ENCODE results near the gene ZNF79. TPM values are rescaled to one million over a fixed set of nuclear protein-coding genes. Genes with fewer than 3 reads are reported as not detected.

ZNF79 gene
- total and polyA plus RNA-seq, 2 of the 4 experiments (the other 2 are of a cell fraction): 5.6 to 15.4 TPM

- WGBS, 2 experiments (ENCODE audit: extremely low coverage in 2 of 2, insufficient read length in 1 of 2): 0% methylated on average over 35 of the region's 71 CpGs; no CpG with 5 or more reads in 1 of the 2 experiments
- H3K4me3 ChIP-seq (ENCODE audit: insufficient read depth, low read depth, low read length): peak within 1 kb of the TSS; percentile 83
- H3K9me3 ChIP-seq (ENCODE audit: control insufficient read depth, insufficient read depth, low read length): no peaks in the 10 kb centered on the region
- H3K27me3 ChIP-seq (ENCODE audit: control insufficient read depth, insufficient read depth, low read length): no peaks in the 10 kb centered on the region
- ATAC-seq (ENCODE audit: low read depth) (peak; percentile 60), DNase-seq (peak; percentile 94)
- intact Hi-C loops (cut with micrococcal nuclease): loop anchor here (5.0 kb wide), 1 partner anchor 136 kb away; no protein-coding TSS in a partner anchor
- H3K14ac ChIP-seq (replicated peaks; ENCODE audit: low read depth, low read length): peak within 1 kb of the TSS; percentile 96
- peak within 1 kb of the TSS; percentile 97 for H3K4me2 ChIP-seq (ENCODE audit: low read depth, low read length)
- BruUV-seq (replicated peaks): TSS peak; percentile 65
- 0 out of 2 replicates have a peak, but pooled peaks have one; percentile 49 for TF ChIP-seq CHD1 (IDR thresholded peaks at IDR 0.05; ENCODE audit: low read depth, low read length)
- no peak for TF ChIP-seq RCOR1 (IDR thresholded peaks at IDR 0.05; ENCODE audit: insufficient replicate concordance, low read length)
- peak; percentile 8; the same call in 1 of the 2 replicates for TF ChIP-seq MAZ (IDR thresholded peaks at IDR 0.05; ENCODE audit: borderline replicate concordance, low read depth, low read length)
- 0 out of 2 replicates have a peak, but pooled peaks have one; percentile 3 for TF ChIP-seq SMC3 (IDR thresholded peaks at IDR 0.05; ENCODE audit: low read depth, low read length)
- no peak for TF ChIP-seq RAD21 (IDR thresholded peaks at IDR 0.05; ENCODE audit: low read length)
- peak; percentile 29; the same call in 1 of the 2 replicates for TF ChIP-seq NFE2L2 (IDR thresholded peaks at IDR 0.05; ENCODE audit: low read depth, low read length)
- TF ChIP-seq MXI1 (IDR thresholded peaks at IDR 0.05; ENCODE audit: borderline replicate concordance, low read depth, low read length): peak; percentile 53; the same call in 1 of the 2 replicates
- peak; percentile 100 for TF ChIP-seq POLR2A (IDR thresholded peaks at IDR 0.05; ENCODE audit: low read depth, low read length)
- peaks cover 21% of the 10 kb centered on the region for H3K9me1 ChIP-seq (ENCODE audit: insufficient read depth, low read length)
- H3K23ac ChIP-seq (ENCODE audit: low read depth, low read length): peak within 1 kb of the TSS; percentile 87
- peaks cover 49% of the 10 kb centered on the region for H3K36me3 ChIP-seq (ENCODE audit: control insufficient read depth, insufficient read depth, low read length)
- peak within 1 kb of the TSS; percentile 58 for H3K18ac ChIP-seq (ENCODE audit: low read depth, low read length)
- H3K56ac ChIP-seq (ENCODE audit: extremely low read depth, insufficient read depth, low read length): peak within 1 kb of the TSS; percentile 79
- peak within 1 kb of the TSS; percentile 77 for H2BK5ac ChIP-seq (ENCODE audit: low read depth, low read length, poor library complexity, severe bottlenecking)
- ChIA-PET POLR2A (ENCODE audit: unreplicated experiment) (interaction anchor here (0.6 to 0.7 kb wide), 2 partner anchors 9 to 403 kb away, joined by 3 read pairs; no protein-coding TSS in a partner anchor), CTCF (no interaction called here)
- H3K9ac ChIP-seq (ENCODE audit: low read depth, low read length): peak within 1 kb of the TSS; percentile 95
- H2AFZ ChIP-seq (replicated peaks; ENCODE audit: low read length, poor library complexity): peak within 1 kb of the TSS; percentile 92
- H4K20me1 ChIP-seq (ENCODE audit: insufficient read depth, low read length): peaks cover 52% of the 10 kb centered on the region
- in situ Hi-C loops (cut with MboI; ENCODE audit: low sequenced_read_pairs): no loop called here
- peak within 1 kb of the TSS; percentile 100 for H2AK9ac ChIP-seq (replicated peaks; ENCODE audit: low read depth, low read length, poor library complexity)
- dilution Hi-C loops (cut with HindIII; ENCODE audit: low sequenced_read_pairs, unreplicated experiment): no loop called here
- H2BK20ac ChIP-seq (ENCODE audit: low read depth, low read length): no peak within 1 kb of the TSS
- peak within 1 kb of the TSS; percentile 91 for H3K27ac ChIP-seq (ENCODE audit: insufficient read depth, low read length)
- H3K4ac ChIP-seq (ENCODE audit: low read depth, low read length): peak within 1 kb of the TSS; percentile 96
- peak within 1 kb of the TSS; percentile 60 for H4K5ac ChIP-seq (ENCODE audit: low read depth, low read length)
- peak within 1 kb of the TSS; percentile 98 for H2AK5ac ChIP-seq (ENCODE audit: low read depth, low read length)
- H2BK15ac ChIP-seq (ENCODE audit: low read depth, low read length): peak within 1 kb of the TSS; percentile 28; the same call in 1 of the 3 replicates
- peaks cover 13% of the 10 kb centered on the region for H3K4me1 ChIP-seq (ENCODE audit: control insufficient read depth, insufficient read depth, low read length)
- H4K8ac ChIP-seq (ENCODE audit: low read depth in 2 of 2, low read length in 2 of 2): peak within 1 kb of the TSS; percentile 74 to 90
- peak within 1 kb of the TSS; percentile 50 for H2BK120ac ChIP-seq (ENCODE audit: low read depth, low read length)
- peak within 1 kb of the TSS; percentile 87 for H4K91ac ChIP-seq (ENCODE audit: insufficient read depth, low read depth, low read length)
- peaks cover 29 to 71% of the 10 kb centered on the region in 2 experiments for H3K79me1 ChIP-seq (ENCODE audit: low read depth in 1 of 2, low read length in 2 of 2)
These were observed 26.8 kb downstream of the ZNF79 start, which contains the start of the genes LRSAM1 and RPL12 for GRCh38 chr9:127450830-127451607. Gene LRSAM1, plus strand, starts transcription at chr9:127451510. Its CDS starts 3,018 bp downstream, at chr9:127454528. Gene RPL12, minus strand, starts transcription at chr9:127451406. Its CDS starts 89 bp downstream, at chr9:127451317.

Measured in IMR-90 (cell line).